ENCODE results near the gene PKN3. TPM values are rescaled to one million over a fixed set of nuclear protein-coding genes. Genes with fewer than 3 reads are reported as not detected.

Gene PKN3
- total RNA-seq (2022; extraction: Qiagen RNA extraction), result 10.5 to 17.4 TPM (median 16.2 TPM) in 5 replicates

DNA sequence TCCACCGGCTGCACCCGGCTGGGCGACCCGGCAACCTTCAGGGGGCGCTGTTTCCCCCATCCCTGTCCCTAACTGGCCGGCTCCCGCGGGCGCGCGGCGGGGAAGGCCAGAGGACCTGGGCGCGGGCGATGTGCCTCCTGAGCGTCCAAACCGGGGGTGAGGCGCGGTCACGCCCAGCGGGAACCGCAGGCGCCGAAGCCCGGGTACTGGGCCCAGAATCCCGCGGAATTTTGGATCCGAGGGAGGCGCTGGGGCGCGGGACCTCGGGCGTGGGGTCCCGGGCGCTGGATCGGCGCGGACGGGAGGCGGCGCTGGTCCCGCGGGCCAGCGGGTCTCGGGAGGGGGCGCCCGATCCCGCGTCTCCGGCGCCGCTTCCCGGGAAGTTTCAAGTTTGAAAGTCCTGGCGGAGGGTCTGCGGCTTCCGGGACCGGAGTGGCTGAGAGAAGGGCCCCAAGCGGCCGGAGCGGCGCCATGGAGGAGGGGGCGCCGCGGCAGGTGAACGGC, at the start of gene PKN3:
TSS of gene PKN3 (plus strand) at position 59 of the 504 bp plus-strand sequence. CDS start at position 472, 413 bp downstream.

DNA sequence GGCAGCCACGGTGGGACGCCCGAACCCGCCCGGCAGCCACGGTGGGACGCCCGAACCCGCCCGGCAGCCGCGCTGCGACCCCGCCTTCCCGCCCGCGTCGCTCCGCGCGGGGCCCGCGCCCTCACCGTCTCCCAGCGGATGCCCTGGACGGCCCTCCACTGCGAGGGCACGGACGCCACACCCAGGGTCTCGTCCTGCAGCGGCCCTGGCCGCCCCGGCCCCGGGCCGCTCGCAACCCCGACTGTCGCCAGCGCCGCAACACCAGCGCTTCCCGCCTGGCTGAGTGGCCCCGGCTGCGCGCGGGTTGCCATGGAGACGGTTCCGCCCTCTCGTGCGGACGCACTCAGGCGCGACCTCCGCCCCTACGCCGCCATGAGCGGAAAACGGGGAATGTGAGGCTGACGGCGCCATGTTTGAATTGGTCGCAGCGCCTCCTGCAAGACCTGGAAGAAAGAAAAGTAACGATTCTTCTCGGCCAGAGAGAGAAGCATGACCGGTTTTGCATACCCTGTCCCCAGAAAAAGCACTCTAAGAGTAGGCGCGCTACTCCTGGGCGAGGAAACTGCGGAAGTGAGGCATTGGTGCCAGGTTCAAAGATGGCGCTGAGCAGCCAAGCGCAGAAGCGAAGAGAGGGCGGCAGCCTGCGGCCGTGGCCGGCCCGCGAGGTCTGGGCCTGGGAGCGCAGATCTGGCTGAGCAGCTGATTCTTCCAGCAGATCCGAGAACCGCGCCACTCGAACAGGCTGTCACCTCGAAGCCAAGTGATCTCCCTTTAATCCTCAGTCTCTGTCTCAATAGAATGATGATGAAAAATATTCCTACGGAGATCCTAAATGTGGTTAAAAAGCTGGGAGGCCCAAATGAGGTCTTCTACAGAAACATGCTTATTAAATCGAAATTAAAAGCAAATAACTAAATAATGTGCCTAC, 45.6 kb upstream of the PKN3 start, which contains the start of gene DYNC2I2:
TSS of gene DYNC2I2 (minus strand) at position 432 of the 928 bp plus-strand sequence. CDS start at position 311, 121 bp downstream.

DNA sequence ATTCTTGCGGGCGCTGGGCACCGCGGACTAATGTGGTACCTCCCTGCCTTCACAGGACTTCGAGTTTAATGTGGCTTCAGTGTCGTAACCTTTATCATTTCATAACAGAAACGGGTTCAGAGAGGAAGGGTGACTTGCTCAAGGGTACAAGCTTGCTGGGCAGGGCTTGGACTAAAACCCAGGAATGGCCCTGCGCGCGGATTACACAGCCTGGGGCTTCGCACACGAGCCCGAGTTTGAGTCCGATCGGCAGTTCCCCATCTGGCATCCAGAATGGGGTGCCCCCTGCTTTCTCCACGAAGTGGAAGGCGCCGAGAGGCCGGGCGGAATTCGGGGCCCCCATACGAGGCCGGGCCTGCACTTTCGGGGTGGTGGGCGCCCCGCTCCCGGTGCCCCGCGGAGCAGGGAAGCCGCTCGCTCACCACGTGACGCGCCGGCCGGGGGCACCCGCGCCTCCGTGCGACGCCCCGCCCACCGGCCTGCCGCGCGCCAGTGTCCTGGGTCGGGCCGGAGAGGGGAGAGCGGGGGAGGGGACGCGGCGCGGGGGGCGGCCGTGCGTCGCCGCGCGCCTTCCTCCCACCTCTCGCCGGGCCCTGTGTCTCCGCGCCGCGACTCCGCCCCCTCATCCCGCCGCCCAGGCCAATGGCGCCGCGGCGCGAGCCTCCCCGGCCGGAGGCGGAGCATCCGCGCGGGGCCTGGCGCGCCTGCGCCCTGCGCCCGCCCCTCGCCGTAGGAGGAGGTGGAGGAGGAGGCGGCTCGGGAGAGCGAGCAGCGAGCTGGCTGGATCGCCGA, 13.6 kb upstream of the PKN3 start, which contains the start of gene SET:
TSS of gene SET (plus strand) at position 722 of the 792 bp plus-strand sequence. CDS start 361 bp downstream, outside the sequence.

DNA sequence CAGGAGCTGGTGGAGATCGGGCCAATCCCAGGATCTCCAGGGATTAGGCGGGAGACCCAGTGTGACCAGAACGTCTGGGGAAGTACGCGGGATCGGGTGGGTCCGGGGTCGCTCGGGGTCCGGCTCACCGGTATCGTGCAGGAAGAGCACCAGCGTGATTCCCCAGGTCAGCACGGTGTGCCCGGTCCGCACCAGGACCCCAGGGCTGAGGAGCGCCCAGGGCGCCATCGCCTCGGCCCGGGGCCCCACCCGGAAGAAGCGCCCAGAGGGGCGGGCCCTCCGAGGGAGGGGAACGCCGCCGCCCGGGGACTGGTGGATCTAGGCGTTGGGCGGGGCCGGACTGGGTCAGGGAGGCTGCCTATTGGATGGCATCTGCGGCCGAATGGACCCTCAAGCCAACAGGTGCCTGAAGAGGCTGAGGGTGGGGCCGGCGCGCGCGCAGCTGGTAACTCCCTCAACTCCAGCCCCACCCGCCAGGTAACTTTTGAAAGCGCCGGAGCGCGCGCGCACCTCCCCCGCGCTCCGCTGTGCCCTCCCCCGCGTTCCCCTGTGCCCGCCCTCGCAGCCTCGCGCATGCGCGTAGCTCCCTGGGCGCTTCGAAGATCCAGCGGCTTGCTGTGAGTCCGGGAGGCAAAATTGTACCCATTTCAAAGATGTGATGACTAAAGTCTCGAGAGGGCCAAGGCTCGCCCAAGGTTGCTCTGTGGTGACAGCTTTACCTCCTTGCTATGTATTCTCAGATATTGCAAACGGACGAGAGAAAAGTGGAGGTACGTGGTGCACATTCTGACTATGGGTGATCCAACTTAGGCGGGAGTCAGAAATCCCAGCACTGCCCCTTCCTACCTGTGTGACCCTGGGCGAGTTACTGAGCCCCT, 21.8 kb downstream of the PKN3 start, which contains the start of gene ZDHHC12:
TSS of gene ZDHHC12 (minus strand) at position 262 of the 878 bp plus-strand sequence. CDS start at position 228, 34 bp downstream.

Other genes with a start within 250 kb of the PKN3 start
- gene ODF2, start 246.5 kb upstream of the PKN3 start, total RNA-seq (2022; extraction: Qiagen RNA extraction), result 19.8 to 28.8 TPM (median 27.4 TPM) in 5 replicates
- gene GLE1, start 197.8 kb upstream of the PKN3 start, total RNA-seq (2022; extraction: Qiagen RNA extraction), result 27.2 to 35.5 TPM (median 32.7 TPM) in 5 replicates
- gene SPTAN1, start 149.9 kb upstream of the PKN3 start, total RNA-seq (2022; extraction: Qiagen RNA extraction), result 115 to 167 TPM (median 164 TPM) in 5 replicates
- 88.8 to 134 TPM (median 124 TPM) in 5 replicates for gene DYNC2I2, start 45.7 kb upstream of the PKN3 start, total RNA-seq (2022; extraction: Qiagen RNA extraction)
- 438 to 515 TPM (median 467 TPM) in 5 replicates for gene SET, start 13.3 kb upstream of the PKN3 start, total RNA-seq (2022; extraction: Qiagen RNA extraction)
- gene ZDHHC12, start 21.6 kb downstream of the PKN3 start, total RNA-seq (2022; extraction: Qiagen RNA extraction), result 64.0 to 91.6 TPM (median 87.9 TPM) in 5 replicates
- 10.6 to 17.9 TPM (median 16.1 TPM) in 5 replicates for gene ZER1, start 69.4 kb downstream of the PKN3 start, total RNA-seq (2022; extraction: Qiagen RNA extraction)
- 17.1 to 22.4 TPM (median 20.5 TPM) in 5 replicates for gene TBC1D13, start 84.8 kb downstream of the PKN3 start, total RNA-seq (2022; extraction: Qiagen RNA extraction)
- gene ENDOG, start 116.0 kb downstream of the PKN3 start, total RNA-seq (2022; extraction: Qiagen RNA extraction), result 20.9 to 30.3 TPM (median 29.1 TPM) in 5 replicates
- gene SPOUT1, start 127.3 kb downstream of the PKN3 start, total RNA-seq (2022; extraction: Qiagen RNA extraction), result 22.5 to 44.6 TPM (median 40.4 TPM) in 5 replicates
- gene KYAT1, start 179.4 kb downstream of the PKN3 start, total RNA-seq (2022; extraction: Qiagen RNA extraction), result 9.7 to 14.2 TPM (median 12.5 TPM) in 5 replicates
- gene LRRC8A, start 179.6 kb downstream of the PKN3 start, total RNA-seq (2022; extraction: Qiagen RNA extraction), result 112 to 180 TPM (median 179 TPM) in 5 replicates
- 0.08 to 0.42 TPM (median 0.38 TPM) in 5 replicates for gene PHYHD1, start 218.5 kb downstream of the PKN3 start, total RNA-seq (2022; extraction: Qiagen RNA extraction)
- 32.2 to 47.1 TPM (median 42.5 TPM) in 5 replicates for gene DOLK, start 245.1 kb downstream of the PKN3 start, total RNA-seq (2022; extraction: Qiagen RNA extraction)
- 31.2 to 48.0 TPM (median 46.4 TPM) in 5 replicates for gene NUP188, start 245.2 kb downstream of the PKN3 start, total RNA-seq (2022; extraction: Qiagen RNA extraction)

Measured in A549 treated with dexamethasone at 1 μM for 4 hours (cell line).